Smooth muscle cell of the brain vasculature (primary cell): Measurements from ENCODE around the gene C11orf68.
"Not testable (repeated sequence)": the region's sequence is repeated elsewhere in the genome, so short reads cannot be mapped to it uniquely, and the experiment has no call there.

ENCODE experiments used
- DNase-seq: peaks from one replicate; pipeline ENCODE4 v3.0.0-alpha.2; 2012; ENCODE audit warnings: low read depth, low spot score

The C11orf68 gene

DNA sequence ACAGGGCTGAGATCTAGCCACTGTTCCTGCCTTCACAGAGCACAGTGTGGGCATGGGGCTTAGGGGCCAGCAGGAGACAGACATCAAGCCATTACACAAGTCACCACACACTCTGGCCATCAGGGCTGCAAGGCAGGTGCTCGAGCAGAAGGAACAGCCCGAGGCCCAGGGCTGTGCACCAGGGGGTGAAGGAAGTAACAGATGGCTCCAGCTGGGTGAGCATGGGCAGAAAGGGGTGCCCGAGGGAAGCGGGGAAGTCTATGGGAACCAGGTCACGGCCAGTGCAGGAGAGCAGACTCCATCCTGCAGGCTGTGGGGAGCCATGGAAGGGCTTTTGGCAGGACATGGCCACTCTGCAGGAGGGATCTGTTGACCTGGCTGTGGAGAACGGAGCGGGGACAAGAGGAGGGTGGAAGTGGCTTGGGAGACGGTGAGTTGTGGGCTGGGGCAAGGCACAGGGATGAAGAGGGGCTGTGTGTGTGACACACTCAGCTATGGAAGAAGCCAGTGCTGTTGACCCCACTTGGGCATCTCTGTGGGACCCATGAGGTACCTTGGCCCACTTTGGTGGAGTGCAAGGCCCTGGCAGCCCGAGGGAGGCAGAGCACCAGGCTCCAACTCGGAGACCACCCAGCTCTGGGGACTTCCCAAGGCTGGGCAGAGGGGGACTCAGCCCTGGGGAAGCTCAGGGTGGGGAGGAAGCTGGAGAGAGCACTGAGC is 3.6 kb downstream of the C11orf68 start:
- DNase-seq = no peak

DNA sequence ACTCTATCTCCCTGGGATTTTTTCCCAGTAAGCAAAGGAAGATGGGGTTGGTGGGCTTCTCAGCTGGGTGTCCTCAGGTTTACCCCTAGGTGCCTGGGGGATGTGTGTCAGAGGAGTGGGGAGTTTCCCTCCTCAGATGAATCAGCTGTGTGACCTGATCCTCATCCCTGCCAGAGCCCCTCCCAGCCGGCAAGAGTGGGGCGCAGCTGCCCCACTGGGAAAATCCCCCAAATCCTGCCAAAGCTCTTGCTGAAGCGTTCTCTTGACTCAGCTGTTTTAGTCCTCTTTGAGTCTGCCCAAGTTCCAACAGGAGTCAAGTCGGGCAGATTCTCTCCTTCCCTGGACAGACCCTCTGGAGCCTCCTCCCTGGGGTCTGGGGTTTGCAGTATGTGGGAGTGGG is 6.0 kb downstream of the C11orf68 start:
- no peak for DNase-seq

DNA sequence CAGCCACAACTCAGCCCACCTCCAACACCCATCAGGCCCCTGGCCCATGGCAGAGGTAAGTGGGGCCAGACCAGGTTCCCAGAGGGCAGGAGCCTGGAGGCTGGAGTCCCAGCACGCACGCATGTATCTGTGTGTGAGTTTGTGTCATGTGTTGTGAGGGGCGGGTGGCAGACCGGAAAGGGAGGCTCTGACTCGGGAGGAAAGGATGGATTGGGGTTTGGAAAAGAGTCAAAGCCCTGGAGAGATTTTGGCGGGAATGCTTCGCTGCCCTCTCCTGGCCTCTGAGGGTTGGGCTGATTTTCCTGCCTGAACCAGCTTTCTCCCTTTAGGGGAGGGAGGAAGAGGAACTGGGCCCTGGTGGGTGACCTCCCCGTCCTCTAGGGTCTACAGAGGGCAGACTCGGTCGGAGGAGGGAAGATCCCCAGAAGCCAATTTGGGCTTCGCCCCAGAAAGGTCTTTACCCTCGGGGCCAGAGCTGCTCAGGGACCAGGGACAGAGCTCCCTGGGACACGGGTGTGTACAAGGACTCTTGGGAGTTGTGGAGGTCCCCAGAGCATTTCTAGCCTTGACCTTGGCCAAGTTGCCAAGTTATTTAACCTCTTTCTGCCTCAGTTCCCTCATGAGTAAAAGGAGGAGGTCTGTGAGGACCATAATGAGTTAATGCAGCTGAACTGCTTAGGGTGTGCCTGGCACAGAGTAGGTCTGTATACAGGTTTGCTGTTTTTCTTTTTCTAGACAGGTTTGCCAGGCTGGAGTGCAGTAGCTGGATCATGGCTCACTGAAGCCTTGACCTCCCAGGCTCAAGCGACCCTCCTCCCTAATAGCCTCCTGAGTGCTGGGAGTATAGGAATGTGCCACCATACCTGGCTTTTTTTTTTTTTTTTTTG is 6.9 kb downstream of the C11orf68 start:
- DNase-seq = no peak

DNA sequence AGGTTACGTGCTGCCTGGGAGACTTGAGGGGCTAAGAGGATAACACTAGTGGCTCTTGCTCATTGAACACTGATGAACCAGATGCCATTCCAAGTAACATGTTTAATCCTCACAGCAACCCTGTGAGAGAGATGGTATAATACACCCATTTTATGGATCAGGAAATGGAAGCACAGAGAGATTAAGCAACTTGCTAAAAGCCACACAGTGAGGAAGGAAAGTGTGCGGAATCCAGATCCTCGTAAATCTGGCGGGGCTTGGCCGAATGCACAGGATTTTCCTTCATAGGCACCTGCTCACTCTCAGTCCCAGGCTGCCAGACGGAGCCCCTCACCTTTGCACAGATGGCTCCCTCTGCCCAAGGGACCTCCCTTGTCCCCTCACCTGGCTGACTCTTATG is 11.0 kb downstream of the C11orf68 start:
- DNase-seq = no peak

DNA sequence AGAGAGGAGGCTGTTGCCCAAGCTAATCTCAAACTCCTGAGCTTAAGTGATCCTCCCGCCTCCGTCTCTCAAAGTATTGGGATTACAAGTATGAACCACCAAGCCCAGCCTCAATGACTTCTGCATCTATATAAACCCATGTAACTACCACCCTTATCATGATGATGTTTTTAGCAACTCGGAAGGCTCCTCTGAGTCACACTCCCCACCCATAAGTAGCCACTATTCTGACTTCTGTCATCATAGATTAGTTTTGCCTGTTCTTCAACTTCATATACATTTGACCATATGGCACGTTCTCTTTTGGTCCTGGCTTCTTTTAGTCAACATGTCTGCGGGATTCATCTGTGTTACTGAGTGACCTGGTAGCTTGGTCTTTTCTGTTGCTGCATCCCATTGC is 12.3 kb downstream of the C11orf68 start:
- no peak for DNase-seq

DNA sequence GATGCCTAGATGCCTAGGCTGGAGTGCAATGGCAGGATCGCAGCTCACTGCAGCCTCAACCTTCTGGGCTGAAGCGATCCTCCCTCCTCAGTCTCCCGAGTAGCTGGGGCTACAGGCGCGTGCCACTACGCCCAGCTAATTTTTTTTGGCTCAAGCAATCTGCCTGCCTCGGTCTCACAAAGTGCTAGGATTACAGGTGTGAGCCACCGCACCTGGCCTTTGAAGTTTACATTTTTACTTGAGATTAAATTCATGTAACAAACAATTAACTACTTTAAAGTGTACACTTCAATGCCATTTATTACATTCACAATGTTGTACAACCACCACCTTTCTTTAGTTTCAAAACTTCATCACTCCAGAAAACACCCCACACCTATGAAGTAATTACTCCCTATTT is 15.1 kb downstream of the C11orf68 start:
- DNase-seq = no peak

DNA sequence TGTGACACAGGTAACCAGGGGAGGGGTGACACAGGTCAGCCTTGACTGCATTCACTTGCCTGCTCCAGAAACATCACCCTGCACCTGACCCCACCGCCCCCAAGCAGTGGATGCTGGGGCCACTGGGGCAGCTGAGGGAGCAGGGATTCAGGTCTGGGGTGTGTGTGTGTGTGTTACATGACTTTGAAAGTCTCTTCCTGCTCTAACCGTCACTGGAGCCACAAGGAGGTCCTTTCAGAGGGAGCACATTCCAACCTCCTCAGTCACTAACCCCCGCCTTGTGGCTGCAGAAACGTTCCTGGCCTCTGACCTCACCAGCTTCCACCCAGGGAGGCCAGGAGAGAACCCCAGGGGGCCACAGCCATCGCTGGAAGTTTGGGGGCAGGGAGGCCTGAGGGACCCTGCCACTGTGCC is 15.8 kb downstream of the C11orf68 start:
- no peak for DNase-seq

DNA sequence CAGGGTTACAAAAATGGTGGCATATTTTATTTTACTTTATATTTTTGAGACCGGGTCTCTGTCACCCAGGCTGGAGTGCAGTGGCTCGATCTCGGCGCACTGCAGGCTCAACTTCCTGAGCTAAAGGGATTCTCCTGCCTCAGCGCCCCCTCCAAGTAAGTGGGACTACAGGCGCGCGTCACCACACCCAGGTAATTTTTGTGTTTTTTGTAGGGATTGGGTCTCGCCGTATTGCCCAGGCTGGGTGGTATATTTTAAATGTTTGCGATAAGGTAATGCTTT is 18.0 kb downstream of the C11orf68 start:
- no peak for DNase-seq

DNA sequence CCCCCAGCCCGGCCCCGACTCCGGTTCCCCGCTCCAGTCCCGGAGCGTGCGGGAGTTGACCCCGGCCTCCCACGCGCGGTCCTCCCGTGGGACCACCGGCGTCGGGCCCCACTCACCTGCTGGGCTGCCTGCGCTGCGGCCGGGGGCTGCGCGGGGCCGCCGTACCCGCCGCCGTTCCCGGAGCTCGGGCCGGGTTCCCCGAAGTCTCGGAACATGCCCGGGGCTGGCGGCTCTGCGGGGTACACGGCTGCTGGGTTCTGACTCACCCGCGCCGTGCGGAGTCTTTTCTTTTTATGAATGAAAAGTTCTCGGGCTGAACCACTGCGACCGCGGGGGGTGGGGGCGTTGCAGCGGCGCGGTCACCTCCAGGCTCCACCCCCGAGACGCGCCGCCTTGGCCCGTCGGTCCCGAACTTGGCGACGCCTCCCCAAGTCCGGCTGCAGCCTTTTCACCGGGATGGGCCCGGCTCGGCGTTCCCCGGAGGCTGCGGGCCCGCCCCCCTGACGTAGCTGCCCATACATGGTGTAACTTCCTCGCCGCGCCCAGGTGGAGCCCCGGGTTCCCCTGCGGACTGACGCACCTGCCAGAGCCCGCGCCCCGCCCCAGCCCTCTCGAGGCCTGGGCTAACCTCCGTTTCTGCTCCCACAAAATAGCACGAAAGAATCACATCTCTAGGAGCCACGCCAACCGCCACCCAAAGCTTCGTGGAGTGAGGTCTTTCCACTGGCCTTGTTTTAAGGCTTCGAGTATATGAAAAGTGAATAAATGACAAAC is 18.6 kb downstream of the C11orf68 start, which contains the start of gene FOSL1:
Gene FOSL1 (minus strand): TSS at position 264 of the 774 bp plus-strand sequence. CDS start 49 bp downstream, at position 215.
- peak; percentile 80 for DNase-seq

DNA sequence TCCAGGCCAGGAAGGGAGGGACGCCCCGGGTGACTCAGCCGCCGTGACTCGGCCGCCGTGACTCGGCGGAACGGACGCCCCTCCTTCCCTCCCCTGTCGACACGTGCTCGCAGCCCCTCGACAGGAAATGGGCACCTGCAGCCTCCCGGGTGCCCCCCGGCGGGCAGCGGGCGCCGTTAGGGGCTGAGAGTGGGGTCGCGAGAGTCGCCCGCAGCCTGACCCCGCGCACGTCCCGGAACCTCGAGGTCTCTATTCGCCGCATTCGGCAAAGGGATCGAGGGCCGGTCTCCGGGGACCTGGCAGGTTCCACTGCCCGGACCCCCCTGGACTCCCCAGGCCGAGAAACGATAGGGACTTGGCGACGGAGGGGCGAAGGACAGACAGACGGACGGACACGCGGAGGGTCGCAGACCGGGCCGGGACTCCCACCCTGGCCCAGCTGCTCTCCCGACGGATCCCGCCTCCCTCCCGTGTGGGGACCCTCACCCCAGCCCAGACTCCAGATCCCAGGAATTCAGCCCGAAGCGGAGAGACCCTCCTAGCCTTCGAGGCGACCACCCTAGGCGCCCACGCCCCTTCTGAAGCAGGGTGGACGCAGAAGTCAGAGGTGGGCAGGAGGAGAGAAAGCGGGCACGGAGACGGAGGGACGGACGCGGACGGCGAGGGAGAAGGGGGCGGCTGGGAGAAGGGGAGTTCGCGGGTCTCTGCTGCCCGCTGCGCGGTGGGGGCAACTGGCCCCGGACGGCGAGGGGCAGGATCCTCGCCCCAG is 19.3 kb downstream of the C11orf68 start:
- no peak for DNase-seq

DNA sequence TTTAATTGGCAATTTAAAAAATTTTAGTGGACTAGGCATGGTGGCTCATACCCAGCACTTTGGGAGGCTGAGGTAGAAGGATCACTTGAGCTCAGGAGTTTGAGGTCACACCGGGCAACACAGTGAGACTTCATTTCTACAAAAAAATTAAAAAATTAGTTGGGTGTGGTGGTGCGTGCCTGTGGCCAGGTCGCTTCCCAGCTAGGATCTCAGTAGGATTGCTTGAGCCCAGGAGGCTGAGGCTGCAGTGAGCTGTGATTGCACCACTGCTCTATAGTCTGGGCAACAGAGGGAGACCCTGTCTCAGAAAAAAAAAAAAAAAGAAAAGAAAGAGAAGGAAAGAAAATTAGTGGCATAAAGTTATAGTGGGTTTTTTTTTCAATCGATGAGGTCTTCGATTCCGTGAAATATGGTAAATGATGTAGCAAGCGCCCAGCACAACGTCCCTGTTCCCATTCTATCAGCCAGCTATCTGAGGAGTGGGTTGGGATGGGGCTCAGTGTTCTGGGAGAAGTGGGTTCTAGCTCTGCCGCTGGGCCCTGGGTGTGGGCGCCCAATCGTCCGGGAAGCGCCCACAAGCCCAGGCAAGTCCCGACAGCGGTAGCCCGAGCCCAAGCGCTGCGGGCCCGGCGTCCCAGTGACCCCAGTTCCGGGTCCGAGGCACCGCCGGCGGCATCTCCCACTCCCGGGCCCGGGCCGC is 20.1 kb downstream of the C11orf68 start:
- no peak for DNase-seq

DNA sequence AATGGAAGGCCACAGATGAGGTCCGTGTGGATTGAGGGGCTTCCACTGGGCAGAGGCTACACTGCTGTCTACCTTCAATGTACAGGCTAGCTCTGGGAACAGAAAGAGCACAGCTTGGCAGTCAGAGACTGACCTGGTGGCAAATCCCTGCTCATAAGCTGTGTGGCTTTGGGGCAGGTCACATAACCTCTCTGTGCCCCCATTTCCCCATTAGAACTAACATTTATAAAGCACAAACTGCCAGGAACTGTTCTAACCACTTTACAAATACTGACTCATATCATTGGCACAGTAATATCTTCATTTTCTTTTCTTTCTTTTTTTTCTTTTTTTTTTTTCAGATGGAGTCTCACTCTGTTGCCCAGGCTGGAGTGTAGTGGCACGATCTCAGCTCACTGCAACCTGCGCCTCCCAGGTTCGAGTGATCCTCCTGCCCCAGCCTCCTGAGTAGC is 21.8 kb downstream of the C11orf68 start:
- no peak for DNase-seq

DNA sequence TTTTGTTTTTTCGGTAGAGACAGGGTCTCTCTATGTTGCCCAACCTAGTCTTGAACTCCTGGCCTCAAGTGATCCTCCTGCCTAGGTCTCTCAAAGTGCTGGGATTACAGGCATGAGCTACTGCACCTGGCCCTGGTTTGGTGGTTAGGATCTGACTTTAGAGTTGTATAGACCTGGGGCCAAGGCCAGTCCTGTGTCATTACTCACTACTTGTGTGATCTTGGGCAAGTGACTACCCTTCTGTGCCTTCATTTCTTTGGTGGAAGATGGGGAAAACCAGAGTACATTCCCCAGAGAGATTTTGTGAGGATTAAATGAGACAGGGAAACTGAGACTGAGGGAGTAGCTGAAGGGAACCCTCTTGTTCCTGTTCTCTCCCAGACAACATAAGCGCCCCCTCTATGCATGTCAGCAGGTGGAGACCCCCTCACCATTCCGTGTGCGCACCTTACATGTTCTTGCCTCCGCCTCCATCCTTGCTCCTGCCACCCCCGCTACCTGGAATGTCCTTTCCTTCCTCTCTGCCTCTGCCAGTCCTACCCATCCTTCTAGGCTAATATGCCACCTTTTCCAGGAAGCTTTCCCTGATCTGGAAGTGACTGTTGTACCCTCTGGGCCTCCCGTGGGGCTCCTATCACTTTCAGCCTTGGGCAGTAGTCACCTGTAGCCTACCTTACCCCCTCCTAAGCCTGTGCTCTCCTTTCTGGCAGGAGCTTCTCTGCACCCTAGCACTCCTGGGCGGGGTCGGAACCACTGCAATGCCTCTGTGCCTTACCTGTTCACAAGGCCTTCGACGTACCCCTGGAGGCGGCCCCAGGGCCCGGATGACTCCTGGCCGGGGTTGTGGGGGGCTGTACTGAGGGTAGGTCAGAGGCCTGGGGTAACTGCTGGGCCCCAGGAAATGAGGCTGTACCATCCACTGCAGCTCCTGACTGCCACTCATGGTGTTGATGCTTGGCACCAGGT is 22.5 kb downstream of the C11orf68 start:
- DNase-seq = no peak

DNA sequence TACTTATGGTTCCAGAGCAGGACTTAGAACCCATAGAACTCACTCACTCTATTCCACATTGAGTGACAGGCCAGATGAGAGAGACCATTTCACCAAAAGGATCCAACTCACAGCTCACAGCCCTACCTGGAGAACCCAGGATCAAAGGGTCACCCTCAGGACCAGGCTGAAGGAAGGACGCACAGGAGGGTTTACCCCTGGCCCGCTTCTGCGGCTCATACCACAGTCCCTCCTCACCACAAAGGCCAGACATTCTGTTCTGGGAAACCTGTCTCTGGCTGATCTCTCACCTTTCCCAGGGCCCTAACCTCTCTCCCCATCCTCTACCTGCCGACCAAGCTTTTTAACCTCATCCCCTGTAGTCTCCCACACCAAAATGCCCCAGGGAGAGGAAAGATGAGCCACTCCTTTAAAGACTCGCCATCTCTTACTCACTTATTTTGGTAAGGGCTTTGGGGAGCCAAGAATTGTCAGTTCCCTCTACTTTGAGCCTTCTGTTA is 23.3 kb downstream of the C11orf68 start:
- no peak for DNase-seq

DNA sequence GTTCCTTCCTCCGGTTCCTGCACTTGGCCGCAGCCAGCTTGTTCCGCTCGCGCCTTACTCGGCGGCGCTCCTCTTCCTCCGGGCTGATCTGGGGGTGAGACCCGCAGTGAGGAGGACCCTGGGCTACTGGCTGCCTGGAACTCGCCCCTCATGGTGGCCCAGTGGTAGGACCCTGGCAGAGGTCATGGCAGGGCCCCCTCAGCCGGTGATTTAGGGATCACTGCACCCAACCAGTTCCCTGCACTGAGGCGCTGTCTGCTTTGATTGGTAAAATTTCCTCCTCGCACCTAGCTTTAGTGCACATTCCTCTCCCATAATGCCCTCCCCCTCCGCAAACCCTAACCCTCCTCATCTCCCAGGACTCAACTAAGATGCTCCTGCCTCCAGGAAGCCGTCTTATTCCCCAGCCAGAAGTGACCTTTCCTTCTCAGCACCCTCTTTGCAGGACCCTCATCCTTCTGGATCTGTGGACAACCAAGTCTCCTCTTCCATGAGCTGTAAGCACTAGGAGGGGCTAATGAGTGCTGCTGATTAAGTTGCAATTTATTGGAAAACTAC is 24.7 kb downstream of the C11orf68 start:
- DNase-seq = no peak

DNA sequence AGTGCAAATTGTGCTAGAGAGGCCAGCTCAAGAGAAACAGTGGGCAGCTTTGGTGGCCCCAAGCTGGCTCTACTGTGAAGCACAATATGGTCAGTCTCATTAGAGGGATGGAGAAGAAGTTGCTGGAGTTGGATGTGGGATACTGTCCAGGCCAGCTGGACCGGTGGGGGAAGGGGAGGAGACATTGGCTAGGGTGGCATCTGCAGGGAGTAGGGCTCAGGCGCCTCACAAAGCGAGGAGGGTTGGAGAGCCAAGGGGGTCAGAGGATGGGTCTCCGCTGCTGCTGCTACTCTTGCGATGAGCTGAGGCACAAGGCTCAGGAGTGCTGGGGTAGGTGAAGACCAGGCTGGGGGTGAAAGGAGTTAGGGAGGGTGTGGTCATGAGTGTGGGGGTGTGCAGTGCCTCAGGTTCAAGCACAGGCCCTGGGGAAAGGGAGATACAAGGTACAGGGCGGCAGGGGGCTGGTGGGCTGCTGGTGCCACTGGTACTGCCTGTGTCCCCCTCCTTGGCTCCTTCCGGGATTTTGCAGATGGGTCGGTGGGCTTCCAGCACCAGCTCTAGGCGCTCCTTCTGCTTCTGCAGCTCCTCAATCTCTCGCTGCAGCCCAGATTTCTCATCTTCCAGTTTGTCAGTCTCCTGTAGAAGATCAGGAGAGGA is 26.1 kb downstream of the C11orf68 start:
- DNase-seq = no peak

DNA sequence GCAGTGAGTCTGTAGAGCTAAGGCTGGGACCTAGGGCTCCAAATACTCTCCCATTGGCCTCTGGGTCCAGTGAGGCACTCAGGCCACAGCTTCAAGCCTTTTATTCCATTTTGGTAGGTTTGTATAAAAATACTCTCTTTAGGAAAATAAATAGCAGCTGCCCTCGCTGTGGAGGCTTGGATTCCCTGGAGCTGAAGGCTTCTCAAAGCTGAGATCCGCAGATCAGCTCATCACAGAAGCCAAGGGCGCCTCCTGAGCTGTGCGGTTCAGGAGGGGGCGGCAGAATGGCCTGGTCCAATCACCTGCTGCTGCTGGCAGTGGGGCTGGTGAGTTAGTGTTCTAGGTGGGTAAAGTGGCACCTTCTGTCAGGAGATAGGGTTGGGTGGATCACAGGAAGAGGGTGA is 26.7 kb downstream of the C11orf68 start:
- not testable (repeated sequence) for DNase-seq
